Body of pancreas (tissue), 4 donors: ENCODE data around the gene ABCC5.

ENCODE experiments used
- CTCF ChIP-seq, 7 experiments: fragments of 450-650 bp in 4 of 7; fragments of 200-600 bp in 3 of 7; sonication (generic) in 3 of 7; IDR thresholded peaks; one replicate each; pipeline ENCODE4 v1.5.1; 2016 to 2019; ENCODE audit warnings: antibody characterized with exemption in 7 of 7
- POLR2A ChIP-seq, 3 donors: fragments of 450-650 bp; IDR thresholded peaks; one replicate each; pipeline ENCODE4 v1.6.1; 2016; ENCODE audit warnings: antibody characterized with exemption in 3 of 3, mild to moderate bottlenecking in 2 of 3

DNA sequence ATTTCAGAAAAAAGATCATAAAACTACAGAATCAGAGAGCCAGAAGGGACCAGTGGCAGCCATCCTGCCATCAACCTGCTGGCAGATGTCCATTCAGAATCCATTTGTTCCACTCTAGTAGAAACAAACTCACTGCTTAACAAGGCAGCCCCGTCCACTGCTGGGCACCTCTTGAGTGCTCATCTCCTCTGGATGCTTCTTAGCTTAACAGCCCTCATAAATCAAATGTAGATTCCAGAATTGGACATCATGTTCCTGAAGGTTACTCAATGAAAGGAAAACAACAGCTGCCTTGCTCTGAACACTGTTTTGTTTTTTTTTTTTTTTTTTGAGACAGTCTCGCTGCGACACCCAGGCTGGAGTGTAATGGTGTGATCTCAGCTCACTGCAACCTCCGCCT, 37.3 kb downstream of the ABCC5 start:
- no peak for TF ChIP-seq CTCF (IDR thresholded peaks at IDR 0.05)
- no peak for TF ChIP-seq POLR2A (IDR thresholded peaks at IDR 0.05)
